Cardiac muscle cell (in vitro differentiated cells and primary cell): Measurements from ENCODE around the gene TNNT1. TPM values are rescaled to one million over a fixed set of nuclear protein-coding genes. Genes with fewer than 3 reads are reported as not detected.

Experiments used
- DNase-seq, 2 donors: peaks; one replicate each; pipeline versions ENCODE4 v3.0.0 to v3.0.0-alpha.2; 2010 to 2017; ENCODE audit warnings: low read depth in 1 of 2, low spot score in 1 of 2
- H3K27ac ChIP-seq: fragments of 200-600 bp; sonication (generic); 2 replicates; pipeline ENCODE4 v1.5.1; 2016
- H3K27me3 ChIP-seq: fragments of 200-600 bp; sonication (generic); 2 replicates; pipeline ENCODE4 v1.6.0; 2016; ENCODE audit warnings: control low read depth
- H3K36me3 ChIP-seq: fragments of 200-600 bp; sonication (generic); 2 replicates; pipeline ENCODE4 v1.5.1; 2016; ENCODE audit warnings: control low read depth
- H3K4me1 ChIP-seq: fragments of 200-600 bp; sonication (generic); 2 replicates; pipeline ENCODE4 v1.8.1; 2017; ENCODE audit warnings: low read depth, mild to moderate bottlenecking, mixed run types
- H3K4me3 ChIP-seq: fragments of 200-600 bp; sonication (generic); 2 replicates; pipeline ENCODE4 v1.5.1; 2016; ENCODE audit warnings: mild to moderate bottlenecking
- H3K9me3 ChIP-seq: fragments of 200-600 bp; sonication (generic); 2 replicates; pipeline ENCODE4 v1.5.1; 2017; ENCODE audit warnings: low read depth, mild to moderate bottlenecking, control low read depth
- CTCF ChIP-seq: IDR thresholded peaks from 2 replicates; pipeline ENCODE4 v1.5.1; 2012; ENCODE audit warnings: low read depth, mild to moderate bottlenecking, low read length
- polyA plus RNA-seq: library from polyadenylated mRNA; unstranded; fragments of >200 nt; fragmentation: Nextera tagmentation; extraction: Ambion mirVana; gene quantifications from 2 replicates; pipeline ENCODE4 v1.2.1, GENCODE V29; 2016
- total RNA-seq: library from RNA; depleted of rRNA; stranded (reverse); fragments of >200 nt; gene quantifications from 2 replicates; pipeline ENCODE4 v1.2.3, GENCODE V29; 2016

Gene TNNT1
- total and polyA plus RNA-seq, 2 experiments from 2014 or later = 25.0 to 34.7 TPM

DNA sequence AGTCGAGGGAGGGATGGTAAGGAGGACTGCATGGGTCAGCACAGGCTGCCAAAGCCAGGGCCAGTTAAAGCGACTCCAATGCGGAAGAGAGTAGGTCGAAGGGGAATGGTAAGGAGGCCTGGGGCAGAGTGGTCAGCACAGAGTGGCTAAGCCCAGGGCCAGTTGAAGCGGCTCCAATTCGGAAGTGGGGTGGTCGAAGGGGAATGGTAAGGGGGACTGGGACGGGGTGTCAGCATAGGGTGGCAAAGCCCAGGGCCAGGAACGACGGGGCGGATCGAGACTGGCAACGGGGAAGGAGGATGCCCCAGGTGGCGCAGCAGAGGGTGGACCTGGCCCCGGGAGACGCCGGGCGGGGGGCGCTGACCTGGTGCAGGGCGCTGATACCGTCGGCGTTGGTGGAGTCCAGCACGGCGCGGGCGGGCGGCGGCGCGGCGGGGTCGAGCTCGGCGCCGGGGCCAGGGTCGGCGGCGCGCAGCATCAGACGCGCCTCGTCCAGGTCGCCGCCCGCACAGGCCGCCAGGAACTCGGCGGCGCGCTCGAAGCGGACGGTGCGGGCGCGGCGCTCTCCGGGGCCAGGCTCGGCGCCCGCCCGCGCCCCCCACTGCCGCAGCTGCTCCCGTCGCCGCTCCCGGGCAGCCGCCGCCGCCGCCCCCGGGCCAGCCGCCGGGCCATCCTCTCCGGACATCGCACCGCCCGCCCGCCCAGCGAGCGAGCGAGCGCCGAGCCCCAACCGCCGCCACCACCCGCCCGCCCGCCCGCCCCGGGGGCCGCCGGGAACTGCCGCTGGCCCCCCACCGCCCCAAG lies 31.9 kb downstream of the TNNT1 start, which contains the start of gene PPP1R12C:
PPP1R12C (minus strand) TSS at position 779 of the 804 bp plus-strand sequence; CDS start at position 685, 94 bp downstream.
- H3K36me3 ChIP-seq = no peaks in the 10 kb centered on the region
- peak within 1 kb of the TSS; percentile 62 for H3K4me3 ChIP-seq
- H3K27ac ChIP-seq = peak within 1 kb of the TSS; percentile 26
- no peaks in the 10 kb centered on the region for H3K9me3 ChIP-seq
- TF ChIP-seq CTCF = no peak
- peaks cover 23% of the 10 kb centered on the region for H3K4me1 ChIP-seq
- H3K27me3 ChIP-seq = no peaks in the 10 kb centered on the region
- DNase-seq = peak in 1 of 2 donors; percentile 64

GRCh38 chr19:55116232-55116858 lies 32.7 kb downstream of the TNNT1 start:
- Histone ChIP-seq H3K4me3 (peak overlapping the region; percentile 62), H3K36me3 (no peaks in the 10 kb centered on the region), H3K27me3 (no peaks in the 10 kb centered on the region), H3K27ac (no peak overlapping the region), H3K4me1 (peaks cover 23% of the 10 kb centered on the region), H3K9me3 (no peaks in the 10 kb centered on the region)
- peak in 1 of 2 donors; percentile 73 for DNase-seq
- TF ChIP-seq CTCF = no peak

DNA sequence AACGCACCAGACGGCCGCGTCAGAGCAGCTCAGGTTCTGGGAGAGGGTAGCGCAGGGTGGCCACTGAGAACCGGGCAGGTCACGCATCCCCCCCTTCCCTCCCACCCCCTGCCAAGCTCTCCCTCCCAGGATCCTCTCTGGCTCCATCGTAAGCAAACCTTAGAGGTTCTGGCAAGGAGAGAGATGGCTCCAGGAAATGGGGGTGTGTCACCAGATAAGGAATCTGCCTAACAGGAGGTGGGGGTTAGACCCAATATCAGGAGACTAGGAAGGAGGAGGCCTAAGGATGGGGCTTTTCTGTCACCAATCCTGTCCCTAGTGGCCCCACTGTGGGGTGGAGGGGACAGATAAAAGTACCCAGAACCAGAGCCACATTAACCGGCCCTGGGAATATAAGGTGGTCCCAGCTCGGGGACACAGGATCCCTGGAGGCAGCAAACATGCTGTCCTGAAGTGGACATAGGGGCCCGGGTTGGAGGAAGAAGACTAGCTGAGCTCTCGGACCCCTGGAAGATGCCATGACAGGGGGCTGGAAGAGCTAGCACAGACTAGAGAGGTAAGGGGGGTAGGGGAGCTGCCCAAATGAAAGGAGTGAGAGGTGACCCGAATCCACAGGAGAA lies 33.5 kb downstream of the TNNT1 start:
- peaks cover 23% of the 10 kb centered on the region for H3K4me1 ChIP-seq
- H3K9me3 ChIP-seq = no peaks in the 10 kb centered on the region
- DNase-seq = peak in 1 of 2 donors; percentile 65
- H3K36me3 ChIP-seq = no peaks in the 10 kb centered on the region
- H3K4me3 ChIP-seq = peak overlapping the region; percentile 62
- no peaks in the 10 kb centered on the region for H3K27me3 ChIP-seq
- TF ChIP-seq CTCF = no peak
- no peak overlapping the region for H3K27ac ChIP-seq

- no peak for TF ChIP-seq CTCF
- Histone ChIP-seq H3K4me3 (no peak overlapping the region), H3K9me3 (no peaks in the 10 kb centered on the region), H3K27me3 (no peaks in the 10 kb centered on the region), H3K4me1 (peaks cover 23% of the 10 kb centered on the region), H3K36me3 (no peaks in the 10 kb centered on the region), H3K27ac (no peak overlapping the region)
- DNase-seq = no peak
Observed at GRCh38 chr19:55114566-55115145, 34.4 kb downstream of the TNNT1 start.

DNA sequence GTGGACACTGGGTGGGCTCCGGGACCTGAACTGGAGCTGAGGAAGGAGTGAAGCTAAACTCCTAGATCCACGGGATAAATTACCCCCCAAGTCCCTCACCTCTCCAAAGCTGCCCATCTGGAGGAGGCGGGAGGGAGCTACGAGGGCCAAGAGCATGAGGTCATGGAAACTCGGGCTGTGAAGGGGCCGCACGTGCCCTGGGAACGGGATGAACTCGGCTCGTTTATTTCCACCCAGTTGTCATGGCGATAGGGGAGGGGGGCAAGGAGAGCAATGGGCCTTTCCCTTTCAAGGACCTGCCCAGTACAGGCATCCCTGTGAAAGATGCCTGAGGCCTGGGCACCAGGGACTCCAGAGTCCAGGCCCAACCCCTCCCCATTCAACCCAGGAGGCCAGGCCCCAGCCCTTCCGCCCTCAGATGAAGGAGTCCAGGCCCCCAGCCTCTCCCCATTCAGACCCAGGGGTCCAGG lies 35.4 kb downstream of the TNNT1 start:
- Histone ChIP-seq H3K27ac (peak overlapping the region; percentile 83), H3K36me3 (no peaks in the 10 kb centered on the region), H3K9me3 (no peaks in the 10 kb centered on the region), H3K27me3 (no peaks in the 10 kb centered on the region), H3K4me1 (peaks cover 23% of the 10 kb centered on the region), H3K4me3 (no peak overlapping the region)
- peak; percentile 83 to 95 for DNase-seq
- no peak for TF ChIP-seq CTCF
